Mesenchymal stem cell (in vitro differentiated cells and primary cell): ENCODE measurements around the gene PPP6R3.

Experiments
- DNase-seq: peaks from one replicate; pipeline ENCODE4 v3.0.0-alpha.2; 2013
- H2AFZ ChIP-seq: one replicate; pipeline ENCODE4 v1.6.1; 2013; ENCODE audit warnings: low read depth, mild to moderate bottlenecking, control low read depth, inconsistent platforms, low read length, moderate library complexity
- H2AK5ac ChIP-seq: 2 replicates; pipeline ENCODE4 v1.6.1; 2013; ENCODE audit warnings: low read length, moderate library complexity, mild to moderate bottlenecking, inconsistent platforms; ENCODE audit not compliant: severe bottlenecking
- H2BK120ac ChIP-seq: one replicate; pipeline ENCODE4 v1.6.1; 2013; ENCODE audit warnings: low read depth, mild to moderate bottlenecking, inconsistent platforms, low read length, moderate library complexity
- H2BK12ac ChIP-seq, 2 experiments: one replicate each; pipeline ENCODE4 v1.6.1; 2013; ENCODE audit warnings: inconsistent platforms in 2 of 2, low read length in 2 of 2, mild to moderate bottlenecking in 2 of 2, moderate library complexity in 2 of 2, control low read depth in 1 of 2
- H2BK15ac ChIP-seq: one replicate; pipeline ENCODE4 v1.6.1; 2013; ENCODE audit warnings: mild to moderate bottlenecking, low read depth, inconsistent platforms; ENCODE audit not compliant: poor library complexity, severe bottlenecking
- H2BK5ac ChIP-seq: 2 replicates; pipeline ENCODE4 v1.6.1; 2013; ENCODE audit warnings: low read depth, mild to moderate bottlenecking, low read length, control low read depth, inconsistent platforms; ENCODE audit not compliant: poor library complexity, severe bottlenecking
- H3K14ac ChIP-seq, 2 experiments: one replicate each; pipeline ENCODE4 v1.6.1; 2013; ENCODE audit warnings: inconsistent platforms in 2 of 2, low read length in 2 of 2, control low read depth in 1 of 2, mild to moderate bottlenecking in 1 of 2, moderate library complexity in 1 of 2
- H3K18ac ChIP-seq, 2 experiments: one replicate each; pipeline ENCODE4 v1.6.1; 2013; ENCODE audit warnings: inconsistent platforms in 2 of 2, low read length in 2 of 2, control low read depth in 1 of 2, low read depth in 1 of 2, mild to moderate bottlenecking in 1 of 2
- H3K23ac ChIP-seq, 2 experiments: one replicate each; pipeline ENCODE4 v1.6.1; 2013; ENCODE audit warnings: inconsistent platforms in 2 of 2, low read length in 2 of 2, mild to moderate bottlenecking in 2 of 2, moderate library complexity in 2 of 2, control low read depth in 1 of 2
- H3K27ac ChIP-seq: 2 replicates; pipeline ENCODE4 v1.5.1; 2013; ENCODE audit warnings: mild to moderate bottlenecking, moderate library complexity, low read length, control low read depth, inconsistent platforms; ENCODE audit not compliant: poor library complexity, severe bottlenecking
- H3K27me3 ChIP-seq, 2 experiments: 2 replicates each; pipeline versions ENCODE4 v1.6.1 to v1.7.0; 2013; ENCODE audit warnings: low read length in 2 of 2, mild to moderate bottlenecking in 2 of 2, moderate library complexity in 2 of 2, control low read depth in 1 of 2, inconsistent platforms in 1 of 2; ENCODE audit not compliant: control insufficient read depth in 1 of 2, insufficient read depth in 1 of 2
- H3K36me3 ChIP-seq, 2 experiments: 2 replicates each; pipeline versions ENCODE4 v1.6.1 to v1.7.0; 2013; ENCODE audit warnings: low read length in 2 of 2, control low read depth in 1 of 2, inconsistent platforms in 1 of 2, low read depth in 1 of 2, mild to moderate bottlenecking in 1 of 2; ENCODE audit not compliant: insufficient read depth in 2 of 2, control insufficient read depth in 1 of 2
- H3K4ac ChIP-seq, 2 experiments: one replicate each; pipeline ENCODE4 v1.6.1; 2013; ENCODE audit warnings: inconsistent platforms in 2 of 2, low read length in 2 of 2, mild to moderate bottlenecking in 2 of 2, moderate library complexity in 2 of 2, control low read depth in 1 of 2, low read depth in 1 of 2
- H3K4me1 ChIP-seq: 2 replicates; pipeline ENCODE4 v1.6.1; 2013; ENCODE audit warnings: low read depth, low read length, control low read depth; ENCODE audit not compliant: control insufficient read depth, insufficient read depth
- H3K4me2 ChIP-seq: 2 replicates; pipeline ENCODE4 v1.6.1; 2013; ENCODE audit warnings: low read length, mild to moderate bottlenecking, inconsistent platforms; ENCODE audit not compliant: poor library complexity, severe bottlenecking
- H3K4me3 ChIP-seq, 2 experiments: 2 replicates each; pipeline versions ENCODE4 v1.5.1 to v1.7.0; 2013; ENCODE audit warnings: low read length in 2 of 2, mild to moderate bottlenecking in 2 of 2, control low read depth in 1 of 2, low read depth in 1 of 2; ENCODE audit not compliant: insufficient read depth in 1 of 2
- H3K79me1 ChIP-seq: replicated peaks from 2 replicates; pipeline ENCODE4 v1.6.1; 2013; ENCODE audit warnings: mild to moderate bottlenecking, control low read depth, low read length, inconsistent platforms; ENCODE audit not compliant: poor library complexity, severe bottlenecking
- H3K9ac ChIP-seq: 2 replicates; pipeline ENCODE4 v1.7.0; 2013; ENCODE audit warnings: mild to moderate bottlenecking, low read length, moderate library complexity
- H3K9me3 ChIP-seq: 2 replicates; pipeline ENCODE4 v1.7.0; 2013; ENCODE audit warnings: mild to moderate bottlenecking, low read length; ENCODE audit not compliant: control insufficient read depth
- H4K8ac ChIP-seq: one replicate; pipeline ENCODE4 v1.6.1; 2013; ENCODE audit warnings: inconsistent platforms, mild to moderate bottlenecking, low read length, moderate library complexity
- H4K91ac ChIP-seq: one replicate; pipeline ENCODE4 v1.6.1; 2013; ENCODE audit warnings: mild to moderate bottlenecking, low read length, inconsistent platforms
- WGBS: methylation state at CpG from one replicate; pipeline ENCODE4 v1.1.7; 2013; ENCODE audit warnings: mixed read lengths; 5-methylcytosine and 5-hydroxymethylcytosine counted together

Gene PPP6R3

DNA sequence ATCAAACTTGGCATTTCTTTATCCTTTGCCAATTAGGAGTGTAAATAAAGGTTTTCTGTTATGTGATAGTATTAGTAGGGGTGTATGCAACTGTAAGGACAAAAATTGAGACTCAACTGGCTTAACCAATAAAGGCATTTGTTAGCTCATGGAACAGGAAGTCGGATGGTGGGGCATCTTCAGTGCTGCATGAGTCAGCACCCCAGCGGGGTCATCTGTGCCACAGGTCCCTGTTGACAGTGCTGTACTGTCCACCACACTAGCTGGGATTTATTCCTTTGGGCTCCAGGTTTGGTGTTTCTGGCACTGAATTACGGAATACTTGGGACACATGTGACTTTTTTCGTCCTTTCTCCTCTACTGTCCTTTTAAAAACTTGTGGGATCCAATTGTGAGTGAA, 86.0 kb downstream of the PPP6R3 start:
- H3K9me3 ChIP-seq: no peaks in the 10 kb centered on the region
- H3K14ac ChIP-seq: no peak overlapping the region
- no peak overlapping the region for H4K8ac ChIP-seq
- H2AFZ ChIP-seq: no peak overlapping the region
- H3K4me2 ChIP-seq: no peak overlapping the region
- peaks cover 22% of the 10 kb centered on the region for H3K4me1 ChIP-seq
- no peak overlapping the region for H3K4ac ChIP-seq
- no peak overlapping the region for H2BK120ac ChIP-seq
- peaks cover 29 to 69% of the 10 kb centered on the region in 2 experiments for H3K36me3 ChIP-seq
- peaks cover 36% of the 10 kb centered on the region for H3K79me1 ChIP-seq
- no peaks in the 10 kb centered on the region for H3K27me3 ChIP-seq
- WGBS: 41% methylated on average over 2 of the region's 4 CpGs
- no peak overlapping the region for H3K4me3 ChIP-seq
- no peak overlapping the region for H3K18ac ChIP-seq
- no peak overlapping the region for H2BK5ac ChIP-seq
- DNase-seq: peak; percentile 52
- H3K27ac ChIP-seq: peak overlapping the region; percentile 9
- H2AK5ac ChIP-seq: no peak overlapping the region
- H4K91ac ChIP-seq: no peak overlapping the region
- no peak overlapping the region for H2BK15ac ChIP-seq
- H3K23ac ChIP-seq: no peak overlapping the region
- no peak overlapping the region for H2BK12ac ChIP-seq
- no peak overlapping the region for H3K9ac ChIP-seq

DNA sequence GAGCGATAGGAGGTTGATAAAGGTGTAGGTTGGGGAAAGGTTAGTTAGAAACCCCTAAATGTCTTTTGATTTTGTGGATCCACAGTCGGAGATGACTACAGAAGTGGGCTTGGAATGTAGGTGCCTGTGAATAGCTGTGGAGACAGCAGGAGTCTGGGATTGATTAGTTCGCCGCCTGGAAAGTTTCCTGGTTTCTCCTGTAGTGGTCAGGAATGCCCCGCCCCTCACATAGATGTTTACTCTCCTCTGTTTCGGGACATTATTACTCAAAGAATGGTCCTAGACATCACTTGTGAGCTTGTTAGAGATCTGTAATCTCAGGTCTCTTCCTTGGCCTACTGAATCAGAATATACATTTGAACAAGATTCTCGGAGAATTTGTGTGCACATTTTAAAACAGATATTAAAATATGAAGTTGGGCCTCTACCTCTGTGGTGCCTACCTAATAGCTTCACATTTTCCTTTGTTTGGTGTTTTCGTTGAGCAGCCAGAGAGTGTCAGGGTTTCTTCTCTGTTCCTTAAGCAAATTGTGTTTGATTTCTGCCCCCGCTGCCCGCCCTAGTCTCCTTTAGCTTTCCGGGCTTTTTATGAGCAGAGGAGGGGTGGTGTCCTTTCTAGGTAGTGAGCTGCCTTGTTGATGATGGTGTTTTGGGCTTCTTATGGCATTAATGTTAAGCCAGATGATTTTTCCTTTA, 89.4 kb downstream of the PPP6R3 start:
- H2BK120ac ChIP-seq: no peak overlapping the region
- H2BK15ac ChIP-seq: no peak overlapping the region
- no peak overlapping the region for H2AFZ ChIP-seq
- peaks cover 7% of the 10 kb centered on the region for H3K4me1 ChIP-seq
- no peak overlapping the region for H3K14ac ChIP-seq
- no peak overlapping the region for H3K23ac ChIP-seq
- H4K91ac ChIP-seq: no peak overlapping the region
- H2BK5ac ChIP-seq: no peak overlapping the region
- no peak overlapping the region for H2AK5ac ChIP-seq
- no peak overlapping the region for H3K4me2 ChIP-seq
- DNase-seq: no peak
- H2BK12ac ChIP-seq: no peak overlapping the region
- H3K9ac ChIP-seq: no peak overlapping the region
- H3K9me3 ChIP-seq: no peaks in the 10 kb centered on the region
- H3K27ac ChIP-seq: no peak overlapping the region
- 95% methylated on average over 10 of the region's 11 CpGs for WGBS
- H3K36me3 ChIP-seq: peaks cover 24 to 85% of the 10 kb centered on the region in 2 experiments
- H3K79me1 ChIP-seq: peaks cover 35% of the 10 kb centered on the region
- H3K4ac ChIP-seq: no peak overlapping the region
- H3K18ac ChIP-seq: no peak overlapping the region
- H3K4me3 ChIP-seq: no peak overlapping the region
- H4K8ac ChIP-seq: no peak overlapping the region
- no peaks in the 10 kb centered on the region for H3K27me3 ChIP-seq

DNA sequence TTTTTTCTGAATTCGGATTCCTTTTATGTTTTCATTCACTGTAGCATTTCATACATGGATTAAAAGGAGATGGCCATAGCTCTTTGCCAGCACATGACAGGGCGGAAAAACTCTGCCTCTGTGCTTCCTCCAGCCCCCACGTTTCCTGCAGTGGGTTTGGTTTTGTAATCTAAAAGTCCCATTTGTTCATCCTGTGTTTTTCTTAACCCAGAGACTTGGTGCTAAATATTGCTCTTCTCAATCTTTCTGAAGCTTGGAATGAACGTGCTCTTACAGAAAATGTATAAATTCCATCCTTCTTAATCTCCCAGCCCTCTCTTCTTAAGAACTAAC, 89.9 kb downstream of the PPP6R3 start:
- no peak overlapping the region for H2BK15ac ChIP-seq
- no peak overlapping the region for H3K4me3 ChIP-seq
- no peaks in the 10 kb centered on the region for H3K27me3 ChIP-seq
- no peak overlapping the region for H2AFZ ChIP-seq
- H4K8ac ChIP-seq: no peak overlapping the region
- H3K36me3 ChIP-seq: peaks cover 24 to 85% of the 10 kb centered on the region in 2 experiments
- H2BK5ac ChIP-seq: no peak overlapping the region
- H2BK12ac ChIP-seq: no peak overlapping the region
- H3K9ac ChIP-seq: no peak overlapping the region
- H3K27ac ChIP-seq: no peak overlapping the region
- DNase-seq: no peak
- no peak overlapping the region for H3K18ac ChIP-seq
- H3K79me1 ChIP-seq: peaks cover 33% of the 10 kb centered on the region
- H2AK5ac ChIP-seq: no peak overlapping the region
- H3K23ac ChIP-seq: no peak overlapping the region
- H3K4ac ChIP-seq: no peak overlapping the region
- H4K91ac ChIP-seq: no peak overlapping the region
- no peak overlapping the region for H3K14ac ChIP-seq
- peaks cover 7% of the 10 kb centered on the region for H3K4me1 ChIP-seq
- no peak overlapping the region for H3K4me2 ChIP-seq
- H3K9me3 ChIP-seq: no peaks in the 10 kb centered on the region
- WGBS: 93% methylated on average over 3 of the region's 4 CpGs
- no peak overlapping the region for H2BK120ac ChIP-seq

DNA sequence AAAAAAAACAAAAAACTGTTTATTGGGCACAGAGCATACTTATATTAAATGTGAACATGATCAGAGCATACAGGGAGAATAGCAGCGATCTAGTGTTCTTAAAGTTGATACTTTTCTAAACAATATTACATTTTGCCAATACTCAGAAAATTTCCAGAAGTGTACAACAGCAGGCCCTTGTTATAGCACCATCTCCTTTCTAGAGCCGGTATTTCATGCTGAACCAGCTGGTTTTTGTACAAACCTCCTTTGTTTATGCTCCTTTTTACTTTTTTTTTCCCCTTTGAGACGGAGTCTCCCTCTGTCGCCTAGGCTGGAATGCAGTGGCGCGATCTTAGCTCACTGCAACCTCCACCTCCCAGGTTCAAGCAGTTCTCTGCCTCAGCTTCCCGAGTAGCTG, 90.7 kb downstream of the PPP6R3 start:
- H3K14ac ChIP-seq: no peak overlapping the region
- peaks cover 24 to 84% of the 10 kb centered on the region in 2 experiments for H3K36me3 ChIP-seq
- no peak overlapping the region for H2BK5ac ChIP-seq
- H3K79me1 ChIP-seq: peaks cover 29% of the 10 kb centered on the region
- no peak overlapping the region for H2BK12ac ChIP-seq
- no peak overlapping the region for H2BK120ac ChIP-seq
- no peak overlapping the region for H3K9ac ChIP-seq
- H3K18ac ChIP-seq: no peak overlapping the region
- H4K91ac ChIP-seq: no peak overlapping the region
- no peak overlapping the region for H3K4me2 ChIP-seq
- DNase-seq: no peak
- no peak overlapping the region for H2BK15ac ChIP-seq
- H2AK5ac ChIP-seq: no peak overlapping the region
- WGBS: 93% methylated on average over 7 of the region's 7 CpGs
- H3K4ac ChIP-seq: no peak overlapping the region
- H3K23ac ChIP-seq: no peak overlapping the region
- no peaks in the 10 kb centered on the region for H3K27me3 ChIP-seq
- H3K9me3 ChIP-seq: no peaks in the 10 kb centered on the region
- no peak overlapping the region for H3K4me3 ChIP-seq
- H2AFZ ChIP-seq: no peak overlapping the region
- no peak overlapping the region for H4K8ac ChIP-seq
- peaks cover 7% of the 10 kb centered on the region for H3K4me1 ChIP-seq
- no peak overlapping the region for H3K27ac ChIP-seq
